HAP-1 (cell line): Measurements from ENCODE around the gene SOX15.

Experiments
- DNase-seq, 2 experiments: peaks; one replicate each; pipeline ENCODE4 v3.0.0-alpha.2; 2016 to 2020; ENCODE audit warnings: low spot score in 2 of 2
- H3K27me3 ChIP-seq: fragments of 250-450 bp; sonication (Bioruptor Pico); 2 replicates; pipeline ENCODE4 v1.5.1; 2020; ENCODE audit warnings: low read depth, mild to moderate bottlenecking, moderate library complexity
- H3K36me3 ChIP-seq: fragments of 250-450 bp; sonication (Bioruptor Pico); replicated peaks from 2 replicates; pipeline ENCODE4 v1.5.1; 2020; ENCODE audit warnings: mild to moderate bottlenecking
- H3K4me1 ChIP-seq: fragments of 250-450 bp; sonication (Bioruptor Pico); 2 replicates; pipeline ENCODE4 v1.5.1; 2020; ENCODE audit warnings: mild to moderate bottlenecking
- H3K4me3 ChIP-seq: fragments of 250-450 bp; sonication (Bioruptor Pico); 2 replicates; pipeline ENCODE4 v1.5.1; 2020; ENCODE audit warnings: mild to moderate bottlenecking, moderate library complexity
- H3K9me3 ChIP-seq: fragments of 250-450 bp; sonication (Bioruptor Pico); 2 replicates; pipeline ENCODE4 v1.5.1; 2020; ENCODE audit warnings: mild to moderate bottlenecking, moderate library complexity
- in situ Hi-C: fragments of 300-500 bp; cut with MboI; formaldehyde crosslinking; loops from 3 replicates; pipeline ENCODE4 v1.14.3; 2020; ENCODE audit warnings: low sequenced_read_pairs, inconsistent platforms, mixed read lengths

The SOX15 gene

GRCh38 chr17:7577327-7578199 is 12.3 kb downstream of the SOX15 start:
- in situ Hi-C loops, result no loop called here
- Histone ChIP-seq H3K27me3 (no peaks in the 10 kb centered on the region), H3K4me3 (no peak overlapping the region), H3K4me1 (peaks cover 19% of the 10 kb centered on the region), H3K36me3 (peaks cover 66% of the 10 kb centered on the region), H3K9me3 (no peaks in the 10 kb centered on the region)
- no peak for DNase-seq

DNA sequence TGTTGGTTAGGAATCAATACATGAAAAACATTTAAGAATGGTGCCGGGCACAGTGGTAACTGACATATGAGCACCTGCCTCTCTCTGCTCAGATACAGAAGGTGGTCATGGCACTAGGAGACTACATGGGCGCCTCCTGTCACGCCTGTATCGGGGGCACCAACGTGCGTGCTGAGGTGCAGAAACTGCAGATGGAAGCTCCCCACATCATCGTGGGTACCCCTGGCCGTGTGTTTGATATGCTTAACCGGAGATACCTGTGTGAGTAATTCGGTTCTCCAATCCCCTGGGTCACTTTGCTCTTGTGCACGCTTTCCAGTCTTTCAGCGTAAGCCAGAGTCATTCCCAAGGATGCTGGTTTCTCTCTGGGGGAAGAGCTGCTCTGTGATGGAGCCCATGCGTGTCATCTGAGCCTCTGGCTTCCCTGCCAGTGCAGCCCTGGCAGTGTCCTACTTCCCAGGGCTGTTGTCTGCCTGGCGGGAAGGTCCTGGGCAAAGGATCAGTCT is 13.4 kb downstream of the SOX15 start:
- Histone ChIP-seq H3K27me3 (no peaks in the 10 kb centered on the region), H3K36me3 (peaks cover 66% of the 10 kb centered on the region), H3K9me3 (no peaks in the 10 kb centered on the region), H3K4me3 (no peak overlapping the region), H3K4me1 (peaks cover 12% of the 10 kb centered on the region)
- DNase-seq, result no peak
- in situ Hi-C loops, result no loop called here

- no peak for DNase-seq
- H3K27me3 ChIP-seq, result no peaks in the 10 kb centered on the region
- no peaks in the 10 kb centered on the region for H3K9me3 ChIP-seq
- H3K36me3 ChIP-seq, result peaks cover 70% of the 10 kb centered on the region
- H3K4me3 ChIP-seq, result no peak overlapping the region
- in situ Hi-C loops, result no loop called here
- H3K4me1 ChIP-seq, result peaks cover 12% of the 10 kb centered on the region
These were observed 13.9 kb downstream of the SOX15 start for GRCh38 chr17:7575959-7576358.

DNA sequence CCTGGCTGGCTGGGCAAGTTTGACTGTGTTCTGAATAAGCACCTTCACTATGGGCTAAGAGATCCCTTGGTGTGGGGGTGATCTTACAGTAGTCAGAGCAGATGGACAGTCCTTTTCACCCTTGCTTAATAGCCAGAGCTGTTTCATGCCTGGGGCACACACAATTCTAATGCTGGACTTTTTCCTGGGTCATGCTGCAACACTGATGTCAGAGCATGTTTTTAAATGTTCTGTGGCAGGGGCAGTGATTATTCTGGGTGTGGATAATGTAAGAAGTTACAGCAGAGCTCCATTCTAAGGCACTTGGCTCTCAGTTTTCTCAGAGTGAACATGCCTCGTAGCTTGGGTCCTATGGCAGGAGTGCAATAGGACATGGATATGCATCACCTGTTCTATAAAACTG is 14.4 kb downstream of the SOX15 start:
- Histone ChIP-seq H3K9me3 (no peaks in the 10 kb centered on the region), H3K36me3 (peaks cover 75% of the 10 kb centered on the region), H3K27me3 (no peaks in the 10 kb centered on the region), H3K4me1 (peaks cover 12% of the 10 kb centered on the region), H3K4me3 (peak overlapping the region; percentile 99; the same call in 1 of the 2 replicates)
- in situ Hi-C loops, result no loop called here
- DNase-seq, result no peak

GRCh38 chr17:7574176-7574953 is 15.5 kb downstream of the SOX15 start:
- DNase-seq, result no peak
- in situ Hi-C loops, result no loop called here
- H3K4me3 ChIP-seq, result peak overlapping the region; percentile 99
- H3K36me3 ChIP-seq, result peaks cover 86% of the 10 kb centered on the region
- H3K27me3 ChIP-seq, result no peaks in the 10 kb centered on the region
- peaks cover 12% of the 10 kb centered on the region for H3K4me1 ChIP-seq
- no peaks in the 10 kb centered on the region for H3K9me3 ChIP-seq

GRCh38 chr17:7573324-7574080 is 16.4 kb downstream of the SOX15 start:
- in situ Hi-C loops, result no loop called here
- Histone ChIP-seq H3K4me3 (peak overlapping the region; percentile 99), H3K36me3 (peaks cover 82% of the 10 kb centered on the region), H3K9me3 (no peaks in the 10 kb centered on the region), H3K4me1 (peaks cover 12% of the 10 kb centered on the region), H3K27me3 (no peaks in the 10 kb centered on the region)
- peak; percentile 74 to 90 for DNase-seq

DNA sequence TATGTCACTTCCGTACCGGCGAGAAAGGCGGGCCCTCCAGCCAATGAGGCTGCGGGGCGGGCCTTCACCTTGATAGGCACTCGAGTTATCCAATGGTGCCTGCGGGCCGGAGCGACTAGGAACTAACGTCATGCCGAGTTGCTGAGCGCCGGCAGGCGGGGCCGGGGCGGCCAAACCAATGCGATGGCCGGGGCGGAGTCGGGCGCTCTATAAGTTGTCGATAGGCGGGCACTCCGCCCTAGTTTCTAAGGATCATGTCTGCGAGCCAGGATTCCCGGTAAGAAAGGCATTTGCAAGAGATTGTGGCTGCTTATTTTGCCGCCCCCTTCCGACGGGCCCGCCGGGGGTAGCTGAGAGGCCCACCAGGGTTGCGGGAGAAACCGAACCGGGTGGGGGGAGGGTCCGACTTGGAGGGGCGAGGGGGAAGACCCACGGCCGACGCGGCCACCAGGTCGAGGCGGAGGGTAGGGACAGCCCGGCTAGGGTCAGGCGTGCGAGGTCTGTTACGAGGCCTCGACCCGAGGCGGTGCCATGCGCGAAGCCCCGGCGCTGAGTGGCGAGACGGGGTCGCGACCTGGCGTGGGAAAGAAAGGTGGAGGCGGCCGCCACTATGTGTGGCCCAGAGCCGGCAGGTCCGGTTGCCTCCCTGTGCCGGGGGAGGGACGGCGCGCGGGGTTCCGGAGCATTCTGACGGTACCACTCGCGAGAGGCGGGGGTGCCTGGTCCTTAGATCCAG is 17.1 kb downstream of the SOX15 start:
- peak; percentile 98 to 99 for DNase-seq
- Histone ChIP-seq H3K27me3 (no peaks in the 10 kb centered on the region), H3K4me1 (peaks cover 12% of the 10 kb centered on the region), H3K4me3 (peak overlapping the region; percentile 99), H3K9me3 (no peaks in the 10 kb centered on the region), H3K36me3 (peaks cover 79% of the 10 kb centered on the region)
- in situ Hi-C loops, result no loop called here

GRCh38 chr17:7572338-7572587 is 17.6 kb downstream of the SOX15 start:
- H3K9me3 ChIP-seq, result no peaks in the 10 kb centered on the region
- peak overlapping the region; percentile 99 for H3K4me3 ChIP-seq
- in situ Hi-C loops, result no loop called here
- no peaks in the 10 kb centered on the region for H3K27me3 ChIP-seq
- H3K36me3 ChIP-seq, result peaks cover 79% of the 10 kb centered on the region
- peaks cover 12% of the 10 kb centered on the region for H3K4me1 ChIP-seq
- no peak for DNase-seq

GRCh38 chr17:7570351-7570750 is 19.5 kb downstream of the SOX15 start:
- H3K27me3 ChIP-seq, result no peaks in the 10 kb centered on the region
- in situ Hi-C loops, result no loop called here
- H3K4me1 ChIP-seq, result peaks cover 12% of the 10 kb centered on the region
- peaks cover 76% of the 10 kb centered on the region for H3K36me3 ChIP-seq
- no peak overlapping the region for H3K4me3 ChIP-seq
- DNase-seq, result no peak
- H3K9me3 ChIP-seq, result no peaks in the 10 kb centered on the region

GRCh38 chr17:7569571-7569970 is 20.3 kb downstream of the SOX15 start:
- DNase-seq, result no peak
- peaks cover 76% of the 10 kb centered on the region for H3K36me3 ChIP-seq
- H3K4me1 ChIP-seq, result peaks cover 4% of the 10 kb centered on the region
- no peak overlapping the region for H3K4me3 ChIP-seq
- H3K9me3 ChIP-seq, result no peaks in the 10 kb centered on the region
- in situ Hi-C loops, result no loop called here
- H3K27me3 ChIP-seq, result no peaks in the 10 kb centered on the region

DNA sequence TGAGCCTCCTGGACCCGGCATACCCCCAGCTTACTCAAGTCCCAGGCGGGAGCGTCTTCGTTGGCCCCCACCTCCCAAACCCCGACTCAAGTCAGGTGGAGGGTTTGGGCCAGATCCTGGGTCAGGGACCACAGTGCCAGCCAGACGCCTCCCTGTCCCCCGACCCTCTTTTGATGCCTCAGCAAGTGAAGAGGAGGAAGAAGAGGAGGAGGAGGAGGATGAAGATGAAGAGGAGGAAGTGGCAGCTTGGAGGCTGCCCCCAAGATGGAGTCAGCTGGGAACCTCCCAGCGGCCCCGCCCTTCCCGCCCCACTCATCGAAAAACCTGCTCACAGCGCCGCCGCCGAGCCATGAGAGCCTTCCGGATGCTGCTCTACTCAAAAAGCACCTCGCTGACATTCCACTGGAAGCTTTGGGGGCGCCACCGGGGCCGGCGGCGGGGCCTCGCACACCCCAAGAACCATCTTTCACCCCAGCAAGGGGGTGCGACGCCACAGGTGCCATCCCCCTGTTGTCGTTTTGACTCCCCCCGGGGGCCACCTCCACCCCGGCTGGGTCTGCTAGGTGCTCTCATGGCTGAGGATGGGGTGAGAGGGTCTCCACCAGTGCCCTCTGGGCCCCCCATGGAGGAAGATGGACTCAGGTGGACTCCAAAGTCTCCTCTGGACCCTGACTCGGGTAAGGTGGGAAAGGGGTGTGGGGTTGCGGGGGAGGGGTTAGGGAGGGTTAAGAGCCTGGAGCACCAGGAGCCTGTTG is 26.6 kb downstream of the SOX15 start:
- H3K9me3 ChIP-seq, result no peaks in the 10 kb centered on the region
- H3K4me3 ChIP-seq, result peak overlapping the region; percentile 90
- no peaks in the 10 kb centered on the region for H3K27me3 ChIP-seq
- H3K36me3 ChIP-seq, result peaks cover 42% of the 10 kb centered on the region
- DNase-seq, result no peak
- in situ Hi-C loops, result no loop called here
- peaks cover 11% of the 10 kb centered on the region for H3K4me1 ChIP-seq

- Histone ChIP-seq H3K36me3 (peaks cover 35% of the 10 kb centered on the region), H3K9me3 (no peaks in the 10 kb centered on the region), H3K4me3 (peak overlapping the region; percentile 90), H3K4me1 (peaks cover 11% of the 10 kb centered on the region), H3K27me3 (no peaks in the 10 kb centered on the region)
- in situ Hi-C loops, result no loop called here
- no peak for DNase-seq
These were observed 27.7 kb downstream of the SOX15 start for GRCh38 chr17:7562208-7562605.
